NB4 (cell line): ENCODE results near the gene TXNDC2.

ENCODE experiments used
- CTCF ChIP-seq: IDR thresholded peaks from one replicate; pipeline ENCODE4 v1.5.1; 2012; ENCODE audit warnings: low read depth, low read length
- MAX ChIP-seq: IDR thresholded peaks from 2 replicates; pipeline ENCODE4 v1.6.1; 2011; ENCODE audit warnings: low read depth, low read length
- MYC ChIP-seq: IDR thresholded peaks from 2 replicates; pipeline ENCODE4 v1.6.1; 2011; ENCODE audit warnings: low read depth, low read length
- POLR2A ChIP-seq: IDR thresholded peaks from 2 replicates; pipeline ENCODE4 v1.6.1; 2011; ENCODE audit warnings: mild to moderate bottlenecking; ENCODE audit not compliant: insufficient read length; ENCODE audit errors: extremely low read depth

- TF ChIP-seq POLR2A, result no peak
- TF ChIP-seq CTCF, result no peak
- no peak for TF ChIP-seq MAX
- no peak for TF ChIP-seq MYC
These were observed 46.6 kb upstream of the TXNDC2 start for GRCh38 chr18:9839211-9839610.
